ENCODE measurements around the gene KRT32. TPM values are rescaled to one million over a fixed set of nuclear protein-coding genes. Genes with fewer than 3 reads are reported as not detected.
A peak's percentile ranks its signal among the peaks of the same experiment; 100 is the strongest.

Gene KRT32
- total and polyA plus RNA-seq, 7 donors: not detected

- H3K27ac ChIP-seq: no peak overlapping the region
Observed at GRCh38 chr17:41490000-41490990, 23.1 kb upstream of the KRT32 start.

GRCh38 chr17:41489531-41489930 lies 22.3 kb upstream of the KRT32 start, which contains the start of gene KRT36:
KRT36 (minus strand) TSS chr17:41489910; CDS start chr17:41489864, 46 bp downstream.
- 90 to 95% methylated on average over 12 of the region's 12 CpGs for WGBS, 2 donors

More at GRCh38 chr17:41490000-41490990, 23.1 kb upstream of the KRT32 start:
- H3K9me3 ChIP-seq: no peaks in the 10 kb centered on the region
- intact Hi-C loops (cut with DNase I): no loop called here
- no peaks in the 10 kb centered on the region for H3K4me1 ChIP-seq
- no peak for DNase-seq
- TF ChIP-seq POLR2A (IDR thresholded peaks at IDR 0.05) (no peak), CTCF (IDR thresholded peaks at IDR 0.05) (no peak), POLR2AphosphoS5 (IDR thresholded peaks at IDR 0.05) (no peak), EP300 (IDR thresholded peaks at IDR 0.05) (no peak)
- no peaks in the 10 kb centered on the region for H3K36me3 ChIP-seq
- no peak overlapping the region for H3K4me3 ChIP-seq
- 29 to 58% methylated on average over 10 of the region's 10 CpGs for WGBS, 2 donors
- H3K27me3 ChIP-seq: no peaks in the 10 kb centered on the region

GRCh38 chr17:41486809-41487530 lies 19.8 kb upstream of the KRT32 start:
- TF ChIP-seq CTCF (IDR thresholded peaks at IDR 0.05): peak in 1 of 4 experiments; percentile 27
- no peak for TF ChIP-seq EP300 (IDR thresholded peaks at IDR 0.05)

More at GRCh38 chr17:41489531-41489930, 22.3 kb upstream of the KRT32 start, which contains the start of gene KRT36:
- Histone ChIP-seq H3K36me3 (no peaks in the 10 kb centered on the region), H3K4me1 (no peaks in the 10 kb centered on the region), H3K27me3 (no peaks in the 10 kb centered on the region), H3K9me3 (no peaks in the 10 kb centered on the region), H3K4me3 (no peak within 1 kb of the TSS), H3K27ac (no peak within 1 kb of the TSS)
- TF ChIP-seq EP300 (IDR thresholded peaks at IDR 0.05): no peak
- TF ChIP-seq POLR2A (IDR thresholded peaks at IDR 0.05): no peak
- no peak for TF ChIP-seq POLR2AphosphoS5 (IDR thresholded peaks at IDR 0.05)
- no peak for TF ChIP-seq CTCF (IDR thresholded peaks at IDR 0.05)
- intact Hi-C loops (cut with DNase I): no loop called here
- DNase-seq: no peak

GRCh38 chr17:41486316-41486715 lies 19.1 kb upstream of the KRT32 start:
- intact Hi-C loops (cut with DNase I): no loop called here
- Histone ChIP-seq H3K27me3 (no peaks in the 10 kb centered on the region), H3K9me3 (no peaks in the 10 kb centered on the region), H3K4me1 (no peaks in the 10 kb centered on the region), H3K36me3 (no peaks in the 10 kb centered on the region), H3K27ac (no peak overlapping the region), H3K4me3 (no peak overlapping the region)
- TF ChIP-seq POLR2A (IDR thresholded peaks at IDR 0.05) (no peak), POLR2AphosphoS5 (IDR thresholded peaks at IDR 0.05) (no peak), EP300 (IDR thresholded peaks at IDR 0.05) (no peak), CTCF (IDR thresholded peaks at IDR 0.05) (no peak)
- DNase-seq: no peak
- 92% methylated on average over 13 of the region's 13 CpGs for WGBS, 2 donors

More at GRCh38 chr17:41486809-41487530, 19.8 kb upstream of the KRT32 start:
- Histone ChIP-seq H3K9me3 (no peaks in the 10 kb centered on the region), H3K36me3 (no peaks in the 10 kb centered on the region), H3K27me3 (no peaks in the 10 kb centered on the region), H3K4me3 (no peak overlapping the region), H3K4me1 (no peaks in the 10 kb centered on the region), H3K27ac (no peak overlapping the region)
- intact Hi-C loops (cut with DNase I): no loop called here
- no peak for DNase-seq
- WGBS, 2 donors: 60 to 62% methylated on average over 29 of the region's 29 CpGs

Data from sigmoid colon (tissue), 7 donors.